ENCODE measurements around the gene GARRE1.
"Not testable (repeated sequence)": the region's sequence is repeated elsewhere in the genome, so short reads cannot be mapped to it uniquely, and the experiment has no call there.

GARRE1 gene

DNA sequence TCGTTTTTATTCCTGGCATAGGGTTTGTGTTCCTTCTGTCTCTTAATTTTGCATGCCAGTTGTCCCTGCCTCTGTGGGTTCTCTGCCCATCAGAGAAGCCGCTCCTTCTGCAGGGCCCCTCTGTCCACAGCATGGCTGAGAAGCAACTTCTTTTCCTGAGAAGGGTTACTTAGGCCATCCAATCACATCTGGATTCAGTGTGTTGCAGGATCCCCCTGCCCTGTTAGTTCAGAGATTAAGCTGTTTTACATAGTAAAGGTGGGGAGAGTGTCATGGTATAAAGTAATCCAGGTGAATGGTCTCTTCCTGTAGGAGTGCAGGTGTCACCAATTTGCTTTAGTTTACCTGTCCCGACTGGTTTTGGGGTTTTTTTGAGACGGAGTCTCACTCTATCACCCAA is 22.9 kb upstream of the GARRE1 start:
- DNase-seq = no peak

DNA sequence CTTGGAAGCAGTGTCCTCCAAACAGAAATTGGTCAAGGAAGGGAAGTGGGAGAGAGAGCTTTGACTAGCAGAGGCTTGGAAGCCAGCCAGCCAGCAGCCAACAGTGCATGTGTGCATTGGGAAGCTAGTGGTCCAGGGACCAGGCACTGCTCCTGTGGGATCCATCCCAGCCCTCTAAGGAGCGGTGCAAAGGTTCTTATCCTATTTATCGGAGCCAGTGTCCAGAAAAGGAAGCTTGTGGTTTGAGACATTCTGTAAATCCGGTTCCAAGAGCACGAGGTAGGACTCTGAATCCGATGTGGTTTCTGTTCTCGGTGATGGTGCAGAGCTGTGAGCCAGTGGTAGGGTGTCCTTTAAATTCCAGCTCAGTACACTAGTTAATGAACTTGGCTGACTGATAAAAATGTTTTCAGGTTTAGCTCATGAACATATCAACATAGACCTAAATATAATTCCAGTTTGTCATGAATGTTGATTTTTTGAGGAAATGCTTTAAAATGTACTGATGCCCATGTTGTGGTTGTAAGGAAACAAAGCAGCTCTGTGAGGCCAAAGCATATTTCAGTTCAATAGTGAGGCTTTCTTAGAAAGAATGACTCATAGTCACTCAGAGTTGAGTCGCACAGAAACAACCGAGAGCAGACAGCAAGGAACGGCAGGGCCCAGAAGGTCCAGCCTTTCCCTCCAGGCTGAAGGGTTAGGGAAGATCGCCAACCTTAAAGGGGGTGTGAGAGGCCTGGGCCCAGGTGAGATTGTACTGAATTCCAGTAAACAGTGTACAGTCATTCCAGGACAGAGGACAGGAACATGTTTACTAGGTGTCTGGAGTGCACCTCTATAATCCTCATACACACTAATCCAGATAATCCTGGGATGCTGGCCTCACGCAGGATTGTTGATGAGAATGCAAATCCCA is 21.5 kb upstream of the GARRE1 start:
- peak; percentile 95 for DNase-seq

DNA sequence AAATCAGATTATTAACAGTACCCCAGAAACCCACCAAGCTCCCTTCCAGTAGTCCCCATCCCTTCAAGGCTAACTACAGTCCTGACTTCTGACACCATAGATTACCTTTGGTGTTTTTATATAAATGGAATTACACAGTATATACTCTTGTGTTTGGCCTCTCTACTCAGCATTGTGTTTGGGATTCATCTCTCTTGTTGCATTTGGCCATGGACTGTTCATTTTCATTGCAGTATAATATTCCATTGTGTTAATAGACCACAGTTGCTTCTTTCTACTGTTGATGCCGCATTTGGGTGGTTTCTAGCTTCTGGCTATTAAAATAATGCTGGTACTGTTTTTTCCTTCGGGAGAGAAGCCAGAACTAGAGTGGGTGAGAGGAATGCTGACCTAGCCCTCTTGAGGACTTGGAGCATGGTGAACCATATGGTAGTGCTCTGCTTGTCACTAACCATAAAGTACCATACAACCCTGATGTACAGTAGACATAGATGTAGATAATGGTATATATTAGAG is 18.9 kb upstream of the GARRE1 start:
- no peak for DNase-seq

DNA sequence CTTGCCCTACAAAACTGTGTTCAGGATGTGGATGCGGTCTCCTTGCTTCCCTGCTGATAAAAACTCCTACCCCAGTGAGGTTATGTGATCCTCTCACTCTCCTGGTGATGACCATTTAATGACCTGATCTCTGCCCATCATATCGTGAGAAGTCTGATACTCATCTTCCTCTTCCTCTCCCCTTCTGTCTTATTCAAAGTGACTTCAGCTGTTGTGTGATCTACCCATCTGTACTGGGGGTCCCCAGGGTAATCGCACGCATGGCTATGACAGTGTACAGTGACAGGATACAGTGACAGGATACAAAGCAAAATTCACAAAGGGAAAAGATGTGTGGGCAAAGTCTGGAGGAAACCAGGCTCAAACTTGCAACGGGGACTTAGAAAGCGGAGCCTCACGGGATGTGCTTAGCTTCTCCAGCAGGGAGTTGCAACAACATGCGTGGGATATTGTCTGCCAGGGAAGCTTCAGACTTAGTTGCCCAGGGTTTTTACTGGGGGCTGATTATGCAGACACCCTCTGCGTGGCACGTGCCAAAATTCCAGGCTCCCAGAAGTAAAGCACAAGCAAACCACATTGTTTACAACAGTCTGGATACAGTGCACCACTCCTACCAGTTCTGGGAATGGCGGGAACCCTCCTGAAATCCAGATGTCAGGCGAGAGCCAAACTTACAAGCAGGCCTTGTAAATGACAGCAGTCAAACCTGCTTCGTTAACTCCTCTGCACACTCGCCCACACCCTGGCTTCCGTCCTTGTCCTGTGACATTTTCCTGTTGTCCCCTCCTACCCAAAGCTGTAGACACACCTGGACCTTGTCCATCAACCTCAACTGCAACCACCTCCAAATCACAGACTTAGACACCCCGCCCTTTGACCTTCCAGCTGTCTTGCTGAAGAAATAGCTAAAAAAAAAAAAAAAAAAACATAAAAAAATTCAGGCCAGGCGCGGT is 18.0 kb upstream of the GARRE1 start:
- peak; percentile 79 for DNase-seq

DNA sequence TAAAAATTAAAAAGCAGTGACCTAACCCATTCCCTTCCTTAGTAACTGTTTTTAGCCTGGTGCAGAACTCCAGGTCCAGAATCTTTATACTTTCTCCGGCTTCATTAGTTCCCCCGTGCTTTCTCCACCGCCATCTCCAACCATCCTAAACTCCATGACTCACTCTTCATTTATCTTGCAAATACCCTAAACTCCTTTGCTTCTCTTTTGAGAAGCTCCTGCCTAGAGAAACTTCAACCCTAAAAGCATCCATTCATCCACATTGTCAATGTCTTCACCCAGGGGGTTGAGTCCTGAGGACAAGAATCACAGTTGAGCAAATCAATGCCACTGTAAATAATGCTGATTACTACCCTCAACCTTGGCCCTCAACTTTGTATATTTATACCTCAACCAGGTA is 17.1 kb upstream of the GARRE1 start:
- no peak for DNase-seq

DNA sequence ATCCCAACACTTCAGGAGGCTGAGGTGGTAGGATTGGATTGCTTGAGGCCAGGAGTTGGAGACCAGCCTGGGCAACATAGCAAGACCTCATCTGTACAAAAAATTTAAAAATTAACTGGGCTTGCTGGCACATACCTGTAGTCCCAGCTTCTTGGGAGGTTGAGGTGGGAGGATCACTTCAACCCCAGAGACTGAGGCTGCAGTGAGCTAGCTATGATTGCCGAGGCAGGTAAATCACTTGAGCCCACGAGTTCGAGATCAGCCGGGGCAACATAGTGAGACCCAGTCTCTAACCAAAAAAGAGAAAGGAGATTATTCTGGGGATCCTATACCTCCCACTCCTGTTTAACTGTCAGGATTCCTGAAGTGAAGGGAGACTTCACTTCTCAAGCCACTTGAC is 16.4 kb upstream of the GARRE1 start:
- DNase-seq = no peak

DNA sequence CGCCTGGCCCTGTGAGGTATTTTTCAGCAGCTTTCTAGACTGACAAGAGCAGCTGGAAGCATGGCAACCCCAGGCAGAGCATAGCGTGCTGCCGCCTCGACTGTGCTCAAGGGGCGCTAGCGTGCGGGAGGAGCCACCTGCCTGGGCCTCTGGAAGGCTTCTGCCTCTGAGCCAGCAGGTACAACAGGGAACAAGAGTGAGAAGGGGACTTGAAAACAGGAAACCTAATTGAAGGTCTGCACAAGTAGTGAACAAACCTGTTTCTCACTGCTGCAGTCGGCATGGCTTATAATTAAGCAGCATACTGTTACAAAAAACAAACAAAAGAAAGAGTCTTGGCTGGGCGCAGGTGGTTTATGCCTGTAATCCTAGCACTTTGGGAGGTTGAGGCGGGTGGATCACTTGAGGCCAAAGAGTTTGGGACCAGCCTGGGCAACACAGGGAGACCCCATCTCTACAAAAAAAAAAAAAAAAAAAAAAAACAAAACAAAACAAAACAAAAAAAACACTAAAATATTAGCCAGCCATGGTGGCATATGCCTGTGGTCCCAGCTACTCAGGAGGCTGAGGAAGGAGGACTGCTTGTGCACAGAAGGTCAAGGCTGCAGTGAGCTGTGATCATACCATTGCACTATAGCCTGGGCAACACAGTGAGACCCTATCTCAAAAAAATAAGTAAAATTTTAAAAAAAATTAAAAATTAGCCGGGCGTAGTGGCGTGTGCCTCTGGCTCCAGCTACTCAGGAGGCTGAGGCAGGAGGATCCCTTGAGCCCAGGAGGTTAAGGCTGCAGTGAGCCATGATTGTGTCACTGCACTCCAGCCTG is 12.6 kb upstream of the GARRE1 start:
- no peak for DNase-seq

DNA sequence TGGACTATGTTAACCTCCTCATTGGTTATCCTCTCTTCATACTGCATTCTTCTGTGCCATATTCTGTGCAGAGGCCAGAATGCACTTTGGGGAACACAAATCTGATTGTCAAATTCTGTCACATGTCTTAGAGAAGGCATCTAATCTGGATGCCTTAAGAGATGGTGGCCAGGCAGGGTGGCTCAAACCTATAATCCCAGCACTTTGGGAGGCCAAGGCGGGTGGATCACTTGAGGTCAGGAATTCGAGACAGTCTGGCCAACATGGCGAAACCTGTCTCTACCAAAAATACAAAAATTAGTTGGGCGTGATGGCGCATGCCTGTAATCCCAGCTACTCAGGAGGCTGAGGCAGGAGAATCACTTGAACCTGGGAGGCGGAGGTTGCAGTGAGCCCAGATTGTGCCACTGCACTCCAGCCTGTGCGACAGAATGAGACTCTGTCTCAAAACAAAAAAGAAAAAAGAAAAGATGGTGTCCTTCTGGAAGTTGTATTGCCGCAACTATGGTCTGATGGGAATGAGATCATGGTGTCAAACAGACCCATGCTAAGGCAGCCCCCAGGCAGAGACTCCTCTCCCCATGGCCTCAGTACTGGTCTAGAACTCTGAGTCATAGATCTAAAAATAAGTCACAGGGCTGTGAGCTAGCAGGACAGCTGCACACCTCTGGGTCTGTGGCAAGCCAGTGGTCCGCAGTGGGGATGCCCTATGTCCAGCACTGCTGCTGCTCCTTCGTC is 11.0 kb upstream of the GARRE1 start:
- DNase-seq = peak; percentile 61

DNA sequence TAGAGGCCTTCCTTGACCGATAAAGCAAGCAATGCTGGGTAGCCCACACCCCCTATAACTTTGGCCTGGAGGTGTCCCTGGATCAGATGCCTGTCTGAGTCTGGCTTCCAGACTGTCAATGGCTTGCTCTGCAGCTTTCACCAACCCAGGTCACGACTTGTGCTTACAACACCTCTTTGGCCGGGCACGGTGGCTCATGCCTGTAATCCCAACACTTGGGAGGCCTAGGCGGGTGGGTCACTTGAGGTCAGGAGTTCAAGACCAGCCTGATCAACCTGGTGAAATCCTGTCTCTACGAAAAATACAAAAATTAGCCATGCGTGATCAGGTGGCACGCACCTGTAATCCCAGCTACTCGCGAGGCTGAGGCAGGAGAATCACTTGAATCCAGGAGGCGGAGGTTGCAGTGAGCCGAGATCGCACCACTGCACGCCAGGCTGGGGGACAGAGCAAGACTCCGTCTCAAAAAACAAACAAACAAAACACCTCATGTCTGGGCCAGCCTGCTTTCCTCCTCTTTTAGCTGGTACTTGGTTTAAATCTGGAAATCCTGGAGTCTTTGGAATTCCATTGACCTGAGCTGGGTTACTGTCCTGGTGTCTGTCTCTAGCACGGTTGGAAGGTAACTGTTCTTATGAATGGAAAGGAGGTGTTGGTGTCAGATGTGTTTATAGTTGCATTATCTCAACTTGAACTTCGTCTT is 10.3 kb upstream of the GARRE1 start:
- no peak for DNase-seq

DNA sequence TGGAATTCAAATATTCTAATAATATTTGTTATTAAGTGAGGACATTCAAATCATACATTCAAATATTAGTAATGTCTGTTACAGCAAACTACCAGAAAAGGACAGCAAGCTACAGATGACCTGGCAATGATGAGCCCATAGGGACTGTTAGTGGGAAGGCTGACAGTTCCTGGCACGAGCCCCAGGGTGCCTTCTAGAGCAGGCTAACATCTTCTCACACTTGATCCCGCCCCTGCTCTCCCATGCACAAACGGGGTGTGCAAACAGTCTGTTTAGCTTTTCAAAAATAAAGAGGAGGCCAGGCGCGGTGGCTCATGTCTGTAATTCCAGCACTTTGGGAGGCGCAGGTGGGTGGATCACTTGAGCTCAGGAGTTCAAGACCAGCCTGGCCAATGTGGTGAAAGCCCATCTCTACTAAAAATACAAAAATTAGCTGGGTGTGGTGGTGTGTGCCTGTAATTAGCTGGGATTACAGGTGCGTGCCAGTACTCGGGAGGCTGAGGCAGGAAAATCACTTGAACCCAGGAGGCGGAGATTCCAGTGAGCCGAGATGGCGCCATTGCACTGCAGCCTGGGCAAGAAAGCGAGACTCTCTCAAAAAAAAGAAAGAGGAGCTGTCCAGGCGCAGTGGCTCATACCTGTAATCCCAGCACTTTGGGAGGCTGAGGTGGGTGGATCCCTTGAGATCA is 9.6 kb upstream of the GARRE1 start:
- peak; percentile 59 for DNase-seq

DNA sequence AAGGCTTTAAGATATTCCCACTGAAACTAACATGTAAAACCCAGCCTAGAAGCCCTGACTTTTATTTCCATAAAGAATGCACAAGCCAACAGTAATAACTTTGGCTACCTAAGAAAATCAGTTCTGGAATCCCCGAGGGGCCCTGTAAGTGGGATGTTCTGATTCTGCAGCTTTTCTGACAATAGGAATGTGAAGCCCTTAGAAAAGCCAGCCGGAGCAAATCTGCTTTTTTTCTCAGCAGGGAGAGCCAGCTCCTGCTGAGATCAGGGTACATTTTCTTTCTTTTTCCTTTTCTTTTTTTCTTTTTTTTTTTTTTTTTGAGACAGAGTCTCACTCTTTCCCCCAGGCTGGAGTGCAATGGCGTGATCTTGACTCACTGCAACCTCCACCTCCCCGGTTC is 8.0 kb upstream of the GARRE1 start:
- DNase-seq = peak; percentile 80

DNA sequence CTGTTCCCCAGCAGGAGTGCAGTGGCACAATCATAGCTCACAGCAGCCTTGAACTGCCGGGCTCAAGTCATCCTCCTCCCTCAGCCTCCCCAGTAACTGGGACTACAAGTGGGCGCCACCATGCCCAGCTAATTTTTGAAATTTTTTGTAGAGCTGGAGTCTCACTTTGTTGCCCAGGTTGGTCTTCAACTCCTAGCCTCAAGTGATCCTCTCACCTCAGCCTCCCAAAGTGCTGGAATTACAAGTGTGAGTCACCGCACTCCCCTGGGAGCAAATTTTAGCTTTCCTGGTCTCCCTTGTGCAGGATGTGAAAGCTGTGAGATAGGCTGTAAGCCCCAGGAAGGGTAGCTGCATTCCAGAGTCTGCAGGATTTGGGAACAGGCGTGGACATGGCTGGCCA is 5.4 kb upstream of the GARRE1 start:
- DNase-seq = no peak

DNA sequence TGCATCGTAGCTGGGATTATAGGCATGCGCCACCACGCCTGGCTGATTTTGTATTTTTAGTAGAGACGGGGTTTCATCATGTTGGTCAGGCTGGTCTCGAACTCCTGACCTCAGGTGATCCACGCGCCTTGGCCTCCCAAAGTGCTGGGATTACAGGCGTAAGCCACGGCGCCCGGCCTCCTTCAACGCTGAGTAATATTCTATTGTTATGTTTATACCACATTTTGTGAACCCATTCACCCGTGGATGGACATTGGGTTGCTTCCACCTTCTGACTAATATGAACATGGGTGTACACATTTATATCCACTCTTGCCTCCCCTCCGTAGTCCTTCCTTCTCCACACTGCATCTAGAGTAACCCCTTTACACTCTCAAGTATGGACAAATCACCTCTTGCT is 1.2 kb upstream of the GARRE1 start:
- not testable (repeated sequence) for DNase-seq

DNA sequence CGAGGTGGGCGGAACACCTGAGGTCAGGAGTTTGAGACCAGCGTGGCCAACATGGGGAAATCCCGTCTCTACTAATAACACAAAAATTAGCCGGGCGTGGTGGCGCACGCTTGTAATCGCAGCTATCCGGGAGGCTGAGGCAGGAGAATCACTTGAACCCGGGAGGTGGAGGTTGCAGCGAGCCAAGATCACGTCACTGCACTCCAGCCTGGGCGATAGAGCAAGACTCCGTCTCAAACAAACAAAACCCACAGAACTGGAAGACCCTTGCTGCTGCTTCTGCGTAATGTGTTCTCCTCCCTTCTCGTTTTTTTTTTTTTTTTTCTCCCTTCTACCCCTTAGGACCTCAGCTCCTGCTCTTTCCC is 691 bp upstream of the GARRE1 start:
- not testable (repeated sequence) for DNase-seq

DNA sequence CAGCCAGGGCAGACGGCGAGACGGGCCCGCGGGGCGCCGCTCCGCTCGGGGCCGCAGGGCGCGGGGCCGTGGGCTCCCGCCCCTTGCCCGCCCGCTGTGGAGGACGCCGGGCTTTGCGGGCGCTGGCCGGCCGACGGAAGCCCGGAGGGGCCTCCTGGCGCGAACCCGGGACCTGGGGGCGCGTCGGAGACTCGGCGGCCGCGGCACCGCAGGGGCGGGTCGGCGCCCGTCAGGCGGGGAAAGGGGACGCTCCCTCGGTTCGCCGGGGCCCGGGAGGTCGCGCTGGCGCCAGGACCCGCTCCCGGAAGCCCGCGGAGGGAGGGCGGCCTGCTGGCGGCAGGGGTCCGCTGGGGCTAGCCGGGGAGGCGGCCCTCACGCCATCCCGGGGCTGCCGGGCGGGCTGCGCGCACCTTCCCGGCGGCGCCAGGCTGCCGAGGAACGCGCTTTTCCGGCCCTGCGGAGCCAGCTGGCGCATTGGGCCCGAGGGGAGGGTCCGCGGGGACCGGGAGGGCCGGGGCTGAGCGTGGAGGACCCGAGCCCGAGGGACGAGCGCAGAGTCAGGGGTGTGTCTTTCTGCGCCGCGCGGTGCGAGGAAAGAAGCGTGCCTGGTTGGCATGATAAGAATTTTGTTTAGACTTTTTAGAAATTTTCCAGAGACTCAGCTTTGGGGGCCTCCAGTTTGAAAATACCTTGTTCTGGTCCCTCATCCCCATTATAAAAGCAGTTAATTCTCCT is 511 bp downstream of the GARRE1 start:
- peak; percentile 46 for DNase-seq

DNA sequence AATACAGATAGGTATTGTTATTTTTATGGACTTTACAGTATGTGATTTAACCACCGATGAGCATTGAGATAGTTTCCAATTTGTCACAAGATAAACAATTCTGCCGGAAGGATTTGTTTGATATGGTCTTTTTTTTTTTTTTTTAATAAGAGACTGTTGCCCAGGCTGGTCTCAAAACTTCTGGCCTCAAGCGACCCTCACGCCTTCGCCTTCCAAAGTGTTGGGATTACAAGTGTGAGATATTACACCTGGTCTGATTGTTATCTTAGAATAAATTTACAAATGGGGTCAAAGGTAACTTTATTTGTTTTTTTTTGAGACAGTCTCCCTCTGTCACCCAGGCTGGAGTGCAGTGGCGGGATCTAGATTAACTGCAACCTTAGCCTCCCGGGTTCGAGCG is 1.2 kb downstream of the GARRE1 start:
- no peak for DNase-seq

DNA sequence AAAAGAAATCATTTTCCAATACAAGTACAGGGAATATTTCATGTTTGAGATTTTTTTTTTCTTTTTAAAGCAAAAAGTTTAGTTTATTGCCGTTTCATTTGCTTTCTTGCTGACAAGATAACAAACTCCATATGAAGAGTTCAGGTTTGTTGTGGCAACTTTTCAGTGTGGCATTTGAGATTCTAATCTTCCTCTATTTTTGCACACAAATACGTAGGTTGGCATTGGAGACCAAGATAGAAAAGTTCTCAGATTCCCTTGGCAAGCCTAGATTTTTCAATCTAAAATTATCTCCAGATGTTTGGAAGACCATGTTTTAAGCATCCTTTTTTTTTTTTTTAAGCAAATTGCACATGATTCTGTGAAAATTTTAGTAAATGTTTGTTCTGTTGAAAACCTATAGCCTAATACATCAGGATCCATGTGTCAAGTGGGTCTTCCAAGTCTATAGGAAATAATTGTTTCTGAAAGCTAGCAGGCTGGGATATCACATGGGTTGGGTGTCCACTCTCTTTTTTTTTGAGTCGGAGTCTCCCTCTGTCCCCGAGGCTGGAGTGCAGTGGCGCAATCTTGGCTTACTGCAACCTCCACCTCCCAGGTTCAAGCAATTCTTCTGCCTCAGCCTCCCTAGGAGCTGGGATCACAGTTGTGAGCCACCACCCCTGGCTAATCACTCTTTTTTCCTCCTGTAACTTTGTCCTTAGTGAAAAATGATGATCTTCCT is 2.6 kb downstream of the GARRE1 start:
- no peak for DNase-seq

DNA sequence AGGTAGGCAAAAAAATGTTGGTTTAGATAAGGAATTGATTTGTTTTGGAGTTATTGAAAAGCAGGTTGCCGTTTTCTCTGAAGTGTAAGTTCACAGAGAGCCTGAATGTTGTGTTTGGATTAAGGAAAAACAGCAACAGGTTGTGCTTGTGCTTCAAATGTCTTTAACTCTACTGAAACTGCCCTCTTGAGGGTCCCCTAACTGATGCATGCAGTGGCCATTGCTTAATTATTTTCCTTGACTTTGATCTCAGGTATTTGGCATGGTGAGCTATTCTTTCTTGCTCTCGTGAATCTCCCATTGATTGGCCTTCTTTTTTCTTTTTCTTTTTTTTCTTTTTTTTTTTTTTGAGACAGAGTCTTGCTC is 3.2 kb downstream of the GARRE1 start:
- no peak for DNase-seq

All from fibroblast of skin of scalp (primary cell).